HEK293T (cell line): ENCODE measurements around the gene FAM240A.

ENCODE experiments used
- CTCF ChIA-PET: fragments of 350-600 bp; formaldehyde crosslinking; extraction: SDS; loops from one replicate; lab custom pipeline; 2021; ENCODE audit warnings: antibody characterized with exemption, inconsistent platforms; lab: Yijun Ruan, JAX
- POLR2A ChIA-PET: fragments of 350-600 bp; formaldehyde crosslinking; extraction: SDS; loops from one replicate; lab custom pipeline; 2020; ENCODE audit warnings: antibody characterized with exemption, inconsistent platforms; lab: Yijun Ruan, JAX
- DNase-seq: peaks from one replicate; pipeline ENCODE4 v3.0.0; 2012; ENCODE audit warnings: mixed read lengths; ENCODE audit errors: extremely low spot score
- ARNT ChIP-seq: fragments of 450-650 bp; IDR thresholded peaks from 2 replicates; pipeline ENCODE4 v1.6.1; 2017; ENCODE audit warnings: mild to moderate bottlenecking
- BHLHE40 ChIP-seq: fragments of 450-650 bp; IDR thresholded peaks from 2 replicates; pipeline ENCODE4 v1.6.1; 2016; ENCODE audit warnings: mild to moderate bottlenecking, moderate library complexity, borderline replicate concordance
- CTBP1 ChIP-seq: fragments of 450-650 bp; IDR thresholded peaks from 2 replicates; pipeline ENCODE4 v1.6.1; 2016; ENCODE audit warnings: borderline replicate concordance
- ELF4 ChIP-seq: fragments of 450-650 bp; IDR thresholded peaks from 2 replicates; pipeline ENCODE4 v1.6.1; 2017; ENCODE audit warnings: antibody characterized with exemption
- FOXA1 ChIP-seq: fragments of 450-650 bp; IDR thresholded peaks from 2 replicates; pipeline ENCODE4 v1.6.1; 2016; ENCODE audit warnings: mild to moderate bottlenecking
- FOXK2 ChIP-seq: fragments of 450-650 bp; IDR thresholded peaks from 2 replicates; pipeline ENCODE4 v1.6.1; 2016; ENCODE audit warnings: mild to moderate bottlenecking
- FOXM1 ChIP-seq: fragments of 450-650 bp; IDR thresholded peaks from 2 replicates; pipeline ENCODE4 v1.6.1; 2017; ENCODE audit warnings: mild to moderate bottlenecking, borderline replicate concordance
- HDGF ChIP-seq: fragments of 450-650 bp; IDR thresholded peaks from 2 replicates; pipeline ENCODE4 v1.6.1; 2017; ENCODE audit warnings: antibody characterized with exemption, borderline replicate concordance
- L3MBTL2 ChIP-seq: fragments of 450-650 bp; conservative IDR thresholded peaks from 2 replicates; pipeline ENCODE4 v1.6.1; 2016; ENCODE audit warnings: mild to moderate bottlenecking
- LEF1 ChIP-seq: fragments of 450-650 bp; IDR thresholded peaks from 2 replicates; pipeline ENCODE4 v1.6.1; 2017; ENCODE audit warnings: mild to moderate bottlenecking, borderline replicate concordance
- NFRKB ChIP-seq: fragments of 450-650 bp; IDR thresholded peaks from 2 replicates; pipeline ENCODE4 v1.6.1; 2016; ENCODE audit warnings: mild to moderate bottlenecking, moderate library complexity
- PKNOX1 ChIP-seq: fragments of 450-650 bp; IDR thresholded peaks from 2 replicates; pipeline ENCODE4 v1.6.1; 2016
- SP1 ChIP-seq: fragments of 450-650 bp; IDR thresholded peaks from 2 replicates; pipeline ENCODE4 v1.6.1; 2017
- SUZ12 ChIP-seq: fragments of 450-650 bp; IDR thresholded peaks from 2 replicates; pipeline ENCODE4 v1.6.1; 2016; ENCODE audit warnings: mild to moderate bottlenecking
- TARDBP ChIP-seq: fragments of 450-650 bp; IDR thresholded peaks from 2 replicates; pipeline ENCODE4 v1.6.1; 2016
- ZNF384 ChIP-seq: fragments of 450-650 bp; IDR thresholded peaks from 2 replicates; pipeline ENCODE4 v1.6.1; 2016

FAM240A gene

GRCh38 chr3:46617941-46618340, 5.6 kb downstream of the FAM240A start:
- CTCF ChIA-PET = no interaction called here
- POLR2A ChIA-PET = no interaction called here

GRCh38 chr3:46619845-46620778, 7.8 kb downstream of the FAM240A start:
- ChIA-PET POLR2A (no interaction called here), CTCF (no interaction called here)
- TF ChIP-seq SUZ12 = no peak
- no peak for TF ChIP-seq FOXK2
- TF ChIP-seq ARNT = no peak
- DNase-seq = no peak

More at GRCh38 chr3:46617941-46618340, 5.6 kb downstream of the FAM240A start:
- DNase-seq = no peak
- TF ChIP-seq FOXK2 = no peak
- no peak for TF ChIP-seq FOXM1
- no peak for TF ChIP-seq PKNOX1
- TF ChIP-seq FOXA1 = no peak
- TF ChIP-seq HDGF = no peak
- TF ChIP-seq L3MBTL2 = no peak
- no peak for TF ChIP-seq SP1
- no peak for TF ChIP-seq BHLHE40
- no peak for TF ChIP-seq CTBP1
- TF ChIP-seq ZNF384 = no peak
- TF ChIP-seq LEF1 = no peak
- TF ChIP-seq ELF4 = no peak
- TF ChIP-seq SUZ12 = no peak
- TF ChIP-seq NFRKB = no peak
- TF ChIP-seq TARDBP = no peak
- no peak for TF ChIP-seq ARNT

- DNase-seq = no peak
- ChIA-PET CTCF (no interaction called here), POLR2A (no interaction called here)
- no peak for TF ChIP-seq ZNF384
- TF ChIP-seq BHLHE40 = no peak
- TF ChIP-seq TARDBP = no peak
- TF ChIP-seq FOXM1 = no peak
- no peak for TF ChIP-seq SP1
- TF ChIP-seq L3MBTL2 = no peak
- TF ChIP-seq ARNT = no peak
- TF ChIP-seq HDGF = no peak
- TF ChIP-seq NFRKB = no peak
- TF ChIP-seq SUZ12 = no peak
Measured at GRCh38 chr3:46624533-46624932, 12.2 kb downstream of the FAM240A start.

GRCh38 chr3:46624975-46625490, 12.7 kb downstream of the FAM240A start:
- TF ChIP-seq NFRKB (no peak), HDGF (no peak), SUZ12 (no peak), FOXA1 (no peak), ZNF384 (no peak), LEF1 (no peak), CTBP1 (no peak), TARDBP (no peak), SP1 (no peak), ARNT (no peak), PKNOX1 (no peak), BHLHE40 (no peak), ELF4 (no peak), FOXM1 (no peak), L3MBTL2 (no peak), FOXK2 (no peak)
- ChIA-PET CTCF (interaction anchor here (0.6 kb wide), 1 partner anchor 609 kb away, joined by 3 read pairs; no protein-coding TSS in a partner anchor), POLR2A (no interaction called here)
- no peak for DNase-seq

GRCh38 chr3:46626039-46626438, 13.7 kb downstream of the FAM240A start:
- ChIA-PET CTCF (no interaction called here), POLR2A (no interaction called here)

More at GRCh38 chr3:46626039-46626438, 13.7 kb downstream of the FAM240A start:
- TF ChIP-seq FOXM1 (no peak), PKNOX1 (no peak), CTBP1 (no peak), BHLHE40 (no peak), L3MBTL2 (no peak), SUZ12 (no peak), ZNF384 (no peak), NFRKB (no peak), HDGF (no peak), SP1 (no peak), ARNT (no peak)
- DNase-seq = no peak
